CD4-positive, alpha-beta T cell treated with Interleukin-6 for 4 hours (primary cell): Measurements from ENCODE around the gene JADE2.
"Not testable (repeated sequence)": the region's sequence is repeated elsewhere in the genome, so short reads cannot be mapped to it uniquely, and the experiment has no call there.

Experiments used
- DNase-seq: peaks from one replicate; pipeline ENCODE4 v3.0.0-alpha.2; 2020; ENCODE audit warnings: mixed read lengths

Gene JADE2

GRCh38 chr5:134594797-134595457, 69.5 kb downstream of the JADE2 start:
- no peak for DNase-seq

DNA sequence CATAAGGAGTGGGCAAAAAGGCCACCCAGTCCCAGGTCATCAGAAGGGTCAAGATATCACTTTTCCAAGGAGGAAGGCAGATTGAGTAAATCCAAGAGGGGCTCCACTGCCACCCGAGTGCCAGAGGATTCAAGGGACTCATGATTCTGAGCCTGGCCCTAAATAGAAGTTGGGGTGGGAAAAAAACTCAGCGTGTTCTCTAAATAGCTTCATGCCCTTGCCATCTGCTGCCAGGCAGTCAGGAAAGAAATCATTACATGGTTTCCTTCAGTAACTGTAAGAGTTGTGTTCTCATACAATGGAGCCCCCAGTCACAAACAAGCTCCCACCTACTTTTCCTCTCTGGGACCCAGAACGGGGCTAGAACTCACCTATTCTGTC, 70.0 kb downstream of the JADE2 start:
- DNase-seq = no peak

- not testable (repeated sequence) for DNase-seq
These were observed 74.3 kb downstream of the JADE2 start for GRCh38 chr5:134599820-134600219.

GRCh38 chr5:134600600-134600999, 75.1 kb downstream of the JADE2 start:
- no peak for DNase-seq

DNA sequence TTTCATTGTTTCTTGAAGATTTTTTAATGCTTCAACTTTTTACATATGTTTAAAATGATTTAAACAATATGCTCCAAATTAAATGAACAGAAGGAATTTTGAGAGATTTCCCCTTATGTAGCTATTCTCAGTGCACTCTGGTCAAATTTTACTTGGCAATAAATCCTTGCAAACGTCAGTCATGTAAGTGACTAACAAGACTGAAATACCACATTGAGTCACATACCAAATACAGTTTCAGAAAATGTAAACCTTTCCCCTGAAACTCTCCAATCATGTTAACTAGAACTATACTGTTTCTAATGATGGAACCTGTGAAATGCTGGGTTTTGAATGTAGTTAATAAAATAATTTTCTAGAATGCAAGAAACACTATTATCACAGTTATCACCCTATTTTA, 77.6 kb downstream of the JADE2 start:
- no peak for DNase-seq

DNA sequence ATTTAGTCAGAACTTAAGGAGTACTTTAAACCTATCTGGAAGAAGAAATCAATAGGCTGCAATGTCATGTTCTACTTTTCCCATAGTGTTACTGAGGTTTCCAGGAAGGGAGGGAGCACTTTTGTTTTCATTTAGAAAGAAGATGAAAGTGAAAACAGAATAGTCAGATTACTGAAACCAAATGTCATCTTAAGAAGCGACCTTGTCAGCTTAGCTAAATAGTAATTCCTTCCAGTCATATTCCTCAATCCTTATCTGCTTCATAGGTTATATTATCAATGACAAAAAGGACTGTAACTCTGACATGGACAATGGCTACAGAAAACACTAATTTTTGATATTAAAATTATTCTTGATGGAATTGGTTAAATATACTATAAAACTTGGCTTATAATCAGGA, 79.4 kb downstream of the JADE2 start:
- DNase-seq = no peak

DNA sequence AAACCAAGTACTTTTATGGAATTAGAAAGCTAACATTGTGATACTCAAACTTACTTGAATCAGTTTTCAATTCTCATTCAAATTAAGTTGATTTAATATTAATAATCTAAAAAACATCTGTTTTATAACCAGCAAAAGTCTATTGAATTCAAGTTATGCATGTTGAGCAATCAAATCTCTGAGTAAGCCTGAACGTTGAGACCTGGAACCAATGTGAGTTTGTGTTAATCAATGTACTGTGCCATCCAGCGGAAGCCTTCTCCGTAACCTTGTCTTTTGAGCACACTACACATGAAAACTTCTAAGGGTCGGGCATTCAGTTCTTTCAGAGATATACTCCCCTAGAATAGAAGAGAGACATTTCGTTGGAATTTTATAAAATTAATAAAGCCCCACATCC, 81.3 kb downstream of the JADE2 start:
- no peak for DNase-seq

GRCh38 chr5:134608555-134608954, 83.1 kb downstream of the JADE2 start:
- no peak for DNase-seq

DNA sequence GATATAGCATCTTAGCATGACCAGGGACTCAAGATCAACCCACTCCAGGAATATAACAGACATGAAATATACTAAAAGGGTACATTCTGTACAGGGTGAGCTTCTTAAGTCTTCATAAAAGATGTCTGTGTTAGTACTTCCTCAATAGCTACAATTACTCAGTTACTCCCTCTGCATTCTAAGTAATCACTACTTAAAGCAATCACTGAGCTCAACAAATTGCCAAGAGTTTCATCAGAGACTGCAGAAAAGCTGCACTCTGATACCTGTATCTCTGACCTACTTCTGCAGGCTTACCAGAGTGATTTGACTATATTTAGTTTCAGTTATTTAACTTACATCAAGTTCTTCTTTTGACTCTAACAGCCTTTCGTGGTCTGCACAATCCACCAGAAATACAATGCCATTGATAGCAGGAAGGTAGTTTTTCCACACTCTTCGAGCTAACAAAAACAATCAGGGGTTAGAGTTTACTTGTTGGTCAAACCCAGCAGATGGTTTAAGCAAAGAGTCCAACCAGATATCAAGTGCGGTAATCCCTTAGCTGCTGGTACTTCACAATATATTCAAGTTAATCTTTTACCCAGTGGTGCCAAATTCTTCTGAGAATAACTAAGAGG, 83.9 kb downstream of the JADE2 start:
- DNase-seq = no peak

- no peak for DNase-seq
These were observed 85.3 kb downstream of the JADE2 start for GRCh38 chr5:134610725-134611124.

DNA sequence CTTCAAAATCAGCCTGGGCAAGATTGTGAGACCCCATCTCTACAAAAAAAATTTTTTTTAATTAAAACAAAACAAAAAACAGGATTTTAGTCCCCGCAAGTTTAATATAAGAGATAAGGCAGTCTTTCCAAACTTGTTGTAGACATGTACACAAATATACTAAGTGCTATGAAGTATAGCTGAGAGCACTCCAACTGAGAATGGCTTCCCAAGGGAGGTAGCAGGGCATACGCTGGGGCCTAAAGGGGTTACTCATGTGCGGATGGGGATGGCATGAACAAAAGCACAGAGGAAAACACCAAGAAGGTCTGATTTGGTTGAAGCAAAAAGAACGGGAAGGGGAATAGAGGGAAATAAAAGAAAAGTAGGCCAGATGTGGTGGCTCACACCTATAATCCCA, 86.0 kb downstream of the JADE2 start:
- no peak for DNase-seq

DNA sequence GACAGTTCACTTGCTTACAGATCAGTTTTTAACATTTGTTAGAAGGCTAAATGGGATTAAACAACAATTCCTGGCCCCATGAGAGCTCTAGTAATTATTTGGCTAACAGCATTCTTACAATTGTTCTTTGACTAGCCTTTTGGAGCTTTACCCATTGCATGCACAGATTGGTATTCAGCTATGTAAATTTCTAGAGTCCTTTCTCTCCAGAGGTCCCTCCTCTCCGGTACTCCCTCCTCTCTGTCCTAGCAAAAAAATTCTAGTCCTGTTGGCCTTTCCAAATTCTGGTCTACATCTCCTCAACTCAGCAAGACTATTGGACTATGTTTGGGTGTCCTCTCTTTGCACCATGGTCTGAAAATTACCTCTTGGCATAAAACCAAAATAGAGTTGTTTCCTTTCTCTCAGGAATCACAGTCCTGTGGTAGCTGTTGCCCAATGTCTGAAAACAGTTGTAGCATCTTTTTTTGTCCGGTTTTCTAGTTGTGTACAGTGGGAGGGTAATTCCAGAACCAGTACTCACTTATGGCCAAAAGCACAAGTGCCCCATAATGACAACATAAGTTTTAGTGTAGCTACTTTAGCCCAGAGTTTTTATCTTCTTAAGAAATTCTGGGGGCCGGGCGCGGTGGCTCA, 89.1 kb downstream of the JADE2 start:
- no peak for DNase-seq

GRCh38 chr5:134620634-134621033, 95.2 kb downstream of the JADE2 start:
- no peak for DNase-seq

- DNase-seq = no peak
These were observed 100.1 kb downstream of the JADE2 start for GRCh38 chr5:134625559-134625958.

GRCh38 chr5:134626369-134627014, 101.0 kb downstream of the JADE2 start:
- DNase-seq = no peak
